Neural cell (in vitro differentiated cells): ENCODE data around the gene SMAGP. TPM values are rescaled to one million over a fixed set of nuclear protein-coding genes. Genes with fewer than 3 reads are reported as not detected.

Experiments used
- H2AFZ ChIP-seq: fragments of 200-600, 300-800 bp; sonication (generic), shearing (Covaris generic); 2 replicates; pipeline ENCODE4 v1.6.0; 2014; ENCODE audit warnings: low read depth, mild to moderate bottlenecking, antibody characterized with exemption, low read length, moderate library complexity
- H3F3A ChIP-seq: fragments of 200-600 bp; shearing (Covaris generic); 2 replicates; pipeline ENCODE4 v1.6.1; 2016; ENCODE audit warnings: mild to moderate bottlenecking, moderate library complexity, mixed read lengths, antibody characterized with exemption, low read length; ENCODE audit not compliant: insufficient read depth, poor library complexity, severe bottlenecking
- H3K27ac ChIP-seq: fragments of 200-600, 300-800 bp; sonication (generic), shearing (Covaris generic); 2 replicates; pipeline ENCODE4 v1.5.1; 2014; ENCODE audit warnings: mild to moderate bottlenecking, low read length, moderate library complexity
- H3K27me3 ChIP-seq: fragments of 300-800, 200-600 bp; sonication (generic), shearing (Covaris generic); 2 replicates; pipeline ENCODE4 v1.6.0; 2014; ENCODE audit warnings: mild to moderate bottlenecking, low read depth, low read length, moderate library complexity; ENCODE audit not compliant: insufficient read depth
- H3K36me3 ChIP-seq: fragments of 300-800, 200-600 bp; sonication (generic), shearing (Covaris generic); 2 replicates; pipeline ENCODE4 v1.5.1; 2014; ENCODE audit warnings: mild to moderate bottlenecking, antibody characterized with exemption, low read length, moderate library complexity; ENCODE audit not compliant: insufficient read depth
- H3K4me2 ChIP-seq: fragments of 300-800, 200-600 bp; sonication (generic), shearing (Covaris generic); 2 replicates; pipeline ENCODE4 v1.6.0; 2014; ENCODE audit warnings: mild to moderate bottlenecking, low read length
- H3K4me3 ChIP-seq: fragments of 300-800, 200-600 bp; sonication (generic), shearing (Covaris generic); 2 replicates; pipeline ENCODE4 v1.5.1; 2014; ENCODE audit warnings: mild to moderate bottlenecking, low read length, moderate library complexity
- H3K79me2 ChIP-seq: fragments of 200-600 bp; shearing (Covaris generic); replicated peaks from 2 replicates; pipeline ENCODE4 v1.6.0; 2014; ENCODE audit warnings: mild to moderate bottlenecking, low read length, moderate library complexity; ENCODE audit not compliant: insufficient read depth
- H3K9ac ChIP-seq: fragments of 300-800, 200-600 bp; sonication (generic), shearing (Covaris generic); 2 replicates; pipeline ENCODE4 v1.6.1; 2016; ENCODE audit warnings: mild to moderate bottlenecking, low read length, mixed read lengths
- H3K9me2 ChIP-seq: fragments of 200-600 bp; shearing (Covaris generic); 2 replicates; pipeline ENCODE4 v1.6.1; 2016; ENCODE audit warnings: mild to moderate bottlenecking, low read length, mixed read lengths; ENCODE audit not compliant: insufficient read depth
- H3K9me3 ChIP-seq: fragments of 200-600, 300-800 bp; sonication (generic), shearing (Covaris generic); 2 replicates; pipeline ENCODE4 v1.6.1; 2016; ENCODE audit warnings: mild to moderate bottlenecking, mixed run types, low read length, moderate library complexity, mixed read lengths
- H4K20me1 ChIP-seq: fragments of 200-600 bp; shearing (Covaris generic); 2 replicates; pipeline ENCODE4 v1.6.1; 2016; ENCODE audit warnings: mild to moderate bottlenecking, mixed run types; ENCODE audit not compliant: insufficient read depth
- CTCF ChIP-seq: fragments of 450-650 bp; IDR thresholded peaks from 2 replicates; pipeline ENCODE4 v1.5.1; 2014; ENCODE audit warnings: antibody characterized with exemption, mild to moderate bottlenecking, moderate library complexity; ENCODE audit not compliant: poor library complexity, severe bottlenecking
- EP300 ChIP-seq: fragments of 450-650 bp; conservative IDR thresholded peaks from 2 replicates; pipeline ENCODE4 v1.6.1; 2014; ENCODE audit warnings: antibody characterized with exemption, mild to moderate bottlenecking, moderate library complexity; ENCODE audit not compliant: poor library complexity, severe bottlenecking
- EZH2 ChIP-seq: fragments of 200-600, 300-800 bp; shearing (Covaris generic), sonication (generic); IDR thresholded peaks from 2 replicates; pipeline ENCODE4 v1.6.1; 2014; ENCODE audit warnings: antibody characterized with exemption, low read length, borderline replicate concordance, mild to moderate bottlenecking; ENCODE audit not compliant: insufficient read depth, poor library complexity, severe bottlenecking
- MXI1 ChIP-seq: fragments of 450-650 bp; conservative IDR thresholded peaks from 2 replicates; pipeline ENCODE4 v1.6.1; 2014; ENCODE audit warnings: antibody characterized with exemption, mild to moderate bottlenecking; ENCODE audit not compliant: poor library complexity, severe bottlenecking
- POLR2AphosphoS5 ChIP-seq: IDR thresholded peaks from 2 replicates; pipeline ENCODE4 v1.6.1; 2012
- RAD21 ChIP-seq: fragments of 450-650 bp; conservative IDR thresholded peaks from 2 replicates; pipeline ENCODE4 v1.6.1; 2014; ENCODE audit warnings: antibody characterized with exemption, mild to moderate bottlenecking, moderate library complexity
- REST ChIP-seq: IDR thresholded peaks from 2 replicates; pipeline ENCODE4 v1.6.1; 2012; ENCODE audit warnings: borderline replicate concordance
- SMC3 ChIP-seq: fragments of 450-650 bp; conservative IDR thresholded peaks from 2 replicates; pipeline ENCODE4 v1.6.1; 2014; ENCODE audit warnings: antibody characterized with exemption, mild to moderate bottlenecking, moderate library complexity; ENCODE audit not compliant: poor library complexity
- TAF1 ChIP-seq: IDR thresholded peaks from 2 replicates; pipeline ENCODE4 v1.6.1; 2012; ENCODE audit warnings: low read depth
- polyA plus RNA-seq: library from polyadenylated mRNA; depleted of rRNA; stranded (reverse); fragments of >200 nt; gene quantifications from 2 replicates; pipeline ENCODE4 v1.2.3, GENCODE V29; 2014

Gene SMAGP
- polyA plus RNA-seq, 1 donor from 2014 or later, result not detected

- no peaks in the 10 kb centered on the region for H3K36me3 ChIP-seq
- H3K4me2 ChIP-seq, result peak overlapping the region; percentile 90
- no peaks in the 10 kb centered on the region for H3F3A ChIP-seq
- no peak for TF ChIP-seq TAF1
- no peak for TF ChIP-seq REST
- no peak for TF ChIP-seq SMC3
- TF ChIP-seq CTCF, result no peak
- TF ChIP-seq EZH2, result no peak
- TF ChIP-seq POLR2AphosphoS5, result no peak
- TF ChIP-seq MXI1, result no peak
- TF ChIP-seq RAD21, result no peak
- no peak for TF ChIP-seq EP300
- peak overlapping the region; percentile 86 for H3K4me3 ChIP-seq
- H4K20me1 ChIP-seq, result no peaks in the 10 kb centered on the region
- no peaks in the 10 kb centered on the region for H3K27me3 ChIP-seq
- peaks cover 19% of the 10 kb centered on the region for H3K79me2 ChIP-seq
- no peaks in the 10 kb centered on the region for H3K9me3 ChIP-seq
- peak overlapping the region; percentile 44 for H3K27ac ChIP-seq
- peak overlapping the region; percentile 88 for H3K9ac ChIP-seq
- H2AFZ ChIP-seq, result peak overlapping the region; percentile 10
- no peaks in the 10 kb centered on the region for H3K9me2 ChIP-seq
These were observed 53.6 kb downstream of the SMAGP start for GRCh38 chr12:51216642-51217041.

GRCh38 chr12:51214895-51215294 is 55.3 kb downstream of the SMAGP start:
- no peak overlapping the region for H2AFZ ChIP-seq
- H3F3A ChIP-seq, result no peaks in the 10 kb centered on the region
- H3K9me2 ChIP-seq, result no peaks in the 10 kb centered on the region
- H4K20me1 ChIP-seq, result no peaks in the 10 kb centered on the region
- no peak overlapping the region for H3K4me3 ChIP-seq
- H3K27me3 ChIP-seq, result no peaks in the 10 kb centered on the region
- TF ChIP-seq REST, result no peak
- TF ChIP-seq EZH2, result no peak
- TF ChIP-seq CTCF, result no peak
- no peak for TF ChIP-seq POLR2AphosphoS5
- no peak for TF ChIP-seq EP300
- no peak for TF ChIP-seq MXI1
- no peak for TF ChIP-seq SMC3
- TF ChIP-seq RAD21, result no peak
- no peak for TF ChIP-seq TAF1
- H3K27ac ChIP-seq, result no peak overlapping the region
- no peak overlapping the region for H3K9ac ChIP-seq
- no peaks in the 10 kb centered on the region for H3K36me3 ChIP-seq
- no peak overlapping the region for H3K4me2 ChIP-seq
- peaks cover 19% of the 10 kb centered on the region for H3K79me2 ChIP-seq
- H3K9me3 ChIP-seq, result no peaks in the 10 kb centered on the region
